HepG2 (cell line): ENCODE results near the gene MUSK. TPM values are rescaled to one million over a fixed set of nuclear protein-coding genes. Genes with fewer than 3 reads are reported as not detected.

ENCODE experiments used
- ATAC-seq: fragments of 200-7000 bp; cut with Tn5 transposase; 3 replicates; pipeline ENCODE4 v1.9.1; 2020; ENCODE audit warnings: mild to moderate bottlenecking, moderate library complexity
- BruUV-seq: library from RNA; stranded (reverse); fragments of 400-500 nt; replicated peaks from 2 replicates; lab custom pipeline; 2021; lab: Mats Ljungman, UMichigan
- CTCF ChIA-PET: fragments of 300-600 bp; formaldehyde crosslinking; extraction: SDS; loops from one replicate; lab custom pipeline; 2021; ENCODE audit warnings: low total read pairs, inconsistent platforms, low intra/inter-chr PET ratio; lab: Yijun Ruan, JAX
- POLR2A ChIA-PET: fragments of 350-600 bp; sonication (Branson Sonifier 250); formaldehyde crosslinking; loops from one replicate; lab custom pipeline; 2020; ENCODE audit warnings: antibody characterized with exemption, inconsistent platforms; lab: Yijun Ruan, JAX
- DNase-seq: peaks from one replicate; pipeline ENCODE4 v3.0.0-alpha.2; 2015; ENCODE audit warnings: low spot score
- FAIRE-seq: peaks from 3 replicates; lab custom pipeline; 2011; peaks lifted over from hg19 to GRCh38; lab: Jason Lieb, UNC
- H2AFZ ChIP-seq: one replicate; pipeline ENCODE4 v1.6.1; 2011; ENCODE audit warnings: low read length, inconsistent platforms
- H3K27ac ChIP-seq: fragments of 300-600 bp; 3 replicates; pipeline ENCODE4 v1.8.0; 2011; ENCODE audit warnings: mixed run types, mild to moderate bottlenecking, mixed read lengths, low read length, inconsistent platforms; ENCODE audit not compliant: insufficient read depth; ENCODE audit errors: extremely low read length
- H3K27me3 ChIP-seq, 2 experiments: fragments of 200-600 bp in 1 of 2; 2 replicates in 1 of 2; 3 replicates in 1 of 2; pipeline versions ENCODE4 v1.6.0 to v1.8.0; 2011; ENCODE audit warnings: low read length in 2 of 2, mild to moderate bottlenecking in 2 of 2, moderate library complexity in 2 of 2, inconsistent platforms in 1 of 2; ENCODE audit not compliant: insufficient read depth in 2 of 2, control insufficient read depth in 1 of 2
- H3K36me3 ChIP-seq, 2 experiments: fragments of 200-600 bp in 1 of 2; replicated peaks in 1 of 2; 2 replicates in 1 of 2; 3 replicates in 1 of 2; pipeline versions ENCODE4 v1.5.1 to v1.8.0; 2011; ENCODE audit warnings: low read length in 2 of 2, inconsistent platforms in 1 of 2; ENCODE audit not compliant: insufficient read depth in 2 of 2, control insufficient read depth in 1 of 2
- H3K4me1 ChIP-seq: 2 replicates; pipeline ENCODE4 v1.5.1; 2012; ENCODE audit warnings: low read length, inconsistent platforms; ENCODE audit not compliant: insufficient read depth
- H3K4me2 ChIP-seq: 2 replicates; pipeline ENCODE4 v1.6.0; 2011; ENCODE audit warnings: low read depth, low read length, inconsistent platforms
- H3K4me3 ChIP-seq, 3 experiments: fragments of 200-600 bp in 1 of 3; sonication (generic), shearing (Covaris generic) in 1 of 3; replicated peaks in 1 of 3; 2 replicates each; pipeline ENCODE4 v1.5.1; 2011 to 2016; ENCODE audit warnings: low read length in 3 of 3, inconsistent platforms in 2 of 3, low read depth in 2 of 3, mild to moderate bottlenecking in 2 of 3, control low read depth in 1 of 3, mixed read lengths in 1 of 3; ENCODE audit not compliant: insufficient read depth in 1 of 3
- H3K79me2 ChIP-seq: one replicate; pipeline ENCODE4 v1.6.1; 2011; ENCODE audit warnings: low read length, inconsistent platforms; ENCODE audit not compliant: insufficient read depth
- H3K9ac ChIP-seq: 2 replicates; pipeline ENCODE4 v1.6.0; 2011; ENCODE audit warnings: mild to moderate bottlenecking, low read depth, low read length, inconsistent platforms; ENCODE audit not compliant: insufficient read depth
- H3K9me3 ChIP-seq: 2 replicates; pipeline ENCODE4 v1.5.1; 2012; ENCODE audit warnings: mild to moderate bottlenecking, low read length
- H4K20me1 ChIP-seq: 2 replicates; pipeline ENCODE4 v1.6.0; 2011; ENCODE audit warnings: inconsistent platforms, mild to moderate bottlenecking, low read length, moderate library complexity; ENCODE audit not compliant: insufficient read depth
- DMTF1 ChIP-seq: sonication (generic); formaldehyde crosslinking; IDR thresholded peaks from 2 replicates; pipeline ENCODE4 v1.4.0; 2020; ENCODE audit warnings: mild to moderate bottlenecking, missing genetic modification reagents
- HNF1B ChIP-seq: sonication (generic); formaldehyde crosslinking; IDR thresholded peaks from 2 replicates; pipeline ENCODE4 v1.5.1; 2020; ENCODE audit warnings: mild to moderate bottlenecking, moderate library complexity, missing genetic modification reagents
- JUNB ChIP-seq: sonication (generic); formaldehyde crosslinking; IDR thresholded peaks from 2 replicates; pipeline ENCODE4 v1.8.0; 2022; ENCODE audit warnings: missing genetic modification reagents, mild to moderate bottlenecking, borderline replicate concordance
- MIER2 ChIP-seq: IDR thresholded peaks from 2 replicates; pipeline ENCODE4 v1.6.1; 2016; ENCODE audit warnings: missing biosample characterization, missing genetic modification reagents
- MZF1 ChIP-seq: sonication (generic); formaldehyde crosslinking; IDR thresholded peaks from 2 replicates; pipeline ENCODE4 v1.8.1; 2023; ENCODE audit warnings: mild to moderate bottlenecking, missing genetic modification reagents, borderline replicate concordance
- PCBP1 ChIP-seq: fragments of 200-400 bp; formaldehyde crosslinking; IDR thresholded peaks from 2 replicates; pipeline ENCODE4 v1.6.1; 2017; ENCODE audit warnings: mild to moderate bottlenecking, low read depth, low read length, borderline replicate concordance
- RBM22 ChIP-seq: fragments of 200-400 bp; formaldehyde crosslinking; optimal IDR thresholded peaks from 2 replicates; pipeline ENCODE3; 2017; ENCODE audit warnings: mild to moderate bottlenecking, low read length, moderate library complexity
- ZFP1 ChIP-seq: IDR thresholded peaks from 2 replicates; pipeline ENCODE4 v1.6.1; 2016
- ZFYVE20 ChIP-seq: sonication (generic); formaldehyde crosslinking; IDR thresholded peaks from 2 replicates; pipeline ENCODE4 v1.8.0; 2023; ENCODE audit warnings: low read depth, mild to moderate bottlenecking, moderate library complexity, missing genetic modification reagents, borderline replicate concordance
- ZNF205 ChIP-seq: IDR thresholded peaks from 2 replicates; pipeline ENCODE4 v1.6.1; 2018; ENCODE audit warnings: missing biosample characterization, missing genetic modification reagents
- ZNF639 ChIP-seq: conservative IDR thresholded peaks from 2 replicates; pipeline ENCODE4 v1.6.1; 2018; ENCODE audit warnings: missing genetic modification reagents
- ZNF678 ChIP-seq: sonication (generic); formaldehyde crosslinking; IDR thresholded peaks from 2 replicates; pipeline ENCODE4 v1.4.0; 2020; ENCODE audit warnings: mild to moderate bottlenecking, missing genetic modification reagents
- ZNF691 ChIP-seq: sonication (generic); formaldehyde crosslinking; IDR thresholded peaks from 2 replicates; pipeline ENCODE4 v1.4.0; 2020; ENCODE audit warnings: missing genetic modification reagents, low read depth, mild to moderate bottlenecking, borderline replicate concordance
- in situ Hi-C: cut with HindIII; loops from 2 replicates; pipeline ENCODE4 v1.10.0; 2017; ENCODE audit warnings: low pct_unique_long_range_greater_than_20kb; ENCODE audit not compliant: extremely low pct_ligation_motif_present
- intact Hi-C: fragments of 100-400 bp; cut with micrococcal nuclease; formaldehyde crosslinking; loops from one replicate; pipeline ENCODE4 v1.10.0; 2022; ENCODE audit not compliant: unreplicated experiment
- polyA plus RNA-seq, 8 experiments: library from polyadenylated mRNA; depleted of rRNA in 3 of 8; stranded (reverse) in 7 of 8; unstranded in 1 of 8; fragments of >200 nt; fragmentation: Illumina TruSeq in 4 of 8; extraction: Trizol in 4 of 8; gene quantifications; 2 replicates each; pipeline versions ENCODE4 v1.2.1 to v1.2.3, GENCODE V29; 2011 to 2016; ENCODE audit warnings: low read depth in 4 of 8, missing spikeins in 1 of 8, mixed read lengths in 1 of 8; ENCODE audit not compliant: insufficient read depth in 1 of 8
- total RNA-seq, 5 experiments: library from RNA; depleted of rRNA; stranded (reverse); fragments of >200 nt; fragmentation: Illumina TruSeq; extraction: Trizol; gene quantifications; 2 replicates each; pipeline ENCODE4 v1.2.3, GENCODE V29; 2016; ENCODE audit warnings: low read depth in 1 of 5

MUSK gene
- total and polyA plus RNA-seq, 2 of the 13 experiments (the other 11 are each of a cell fraction or from before 2014, with no cell fraction given) = not detected

- no peaks in the 10 kb centered on the region for H4K20me1 ChIP-seq
- CTCF ChIA-PET = no interaction called here
- no peaks in the 10 kb centered on the region for H3K4me1 ChIP-seq
- no peak overlapping the region for H3K9ac ChIP-seq
- POLR2A ChIA-PET = no interaction called here
- BruUV-seq = no TSS peak
- no peaks in the 10 kb centered on the region for H3K9me3 ChIP-seq
- in situ Hi-C loops = loop anchor here (25.0 kb wide), 1 partner anchor 107 kb away; no protein-coding TSS in a partner anchor
- H2AFZ ChIP-seq = no peak overlapping the region
- no peak overlapping the region for H3K4me3 ChIP-seq
- FAIRE-seq (no peak), ATAC-seq (no peak)
- no peaks in the 10 kb centered on the region for H3K79me2 ChIP-seq
- TF ChIP-seq MIER2 (CRISPR knock-in tag) = no peak
- no peak for TF ChIP-seq ZNF691 (CRISPR knock-in tag)
- TF ChIP-seq DMTF1 (CRISPR knock-in tag) = no peak
- no peak for TF ChIP-seq ZNF205 (CRISPR knock-in tag)
- TF ChIP-seq MZF1 (CRISPR knock-in tag) = no peak
- TF ChIP-seq ZFP1 (CRISPR knock-in tag) = no peak
- TF ChIP-seq PCBP1 = no peak
- no peak for TF ChIP-seq ZNF678 (CRISPR knock-in tag)
- TF ChIP-seq JUNB (CRISPR knock-in tag) = no peak
- no peak for TF ChIP-seq ZFYVE20 (CRISPR knock-in tag)
- no peak for TF ChIP-seq ZNF639 (CRISPR knock-in tag)
- no peak for TF ChIP-seq RBM22
- TF ChIP-seq HNF1B (CRISPR knock-in tag) = no peak
- TF ChIP-seq, all 625 proteins: peak for 0
- H3K4me2 ChIP-seq = no peak overlapping the region
- intact Hi-C loops = no loop called here
- H3K27me3 ChIP-seq = no peaks in the 10 kb centered on the region
- no peak for DNase-seq
- H3K27ac ChIP-seq = no peak overlapping the region
- H3K36me3 ChIP-seq = no peaks in the 10 kb centered on the region
Observed at GRCh38 chr9:110755179-110755578, 86.6 kb downstream of the MUSK start.
